Lower leg skin (tissue), 3 donors: ENCODE results near the gene ROR2.

Experiments
- CTCF ChIP-seq, 3 donors: fragments of 450-650 bp; IDR thresholded peaks; one replicate each; pipeline ENCODE4 v1.5.1; 2016; ENCODE audit warnings: antibody characterized with exemption in 3 of 3, mild to moderate bottlenecking in 3 of 3, moderate library complexity in 2 of 3
- POLR2A ChIP-seq, 2 donors: fragments of 450-650 bp; IDR thresholded peaks; one replicate each; pipeline ENCODE4 v1.6.1; 2016 to 2017; ENCODE audit warnings: antibody characterized with exemption in 2 of 2, mild to moderate bottlenecking in 1 of 2, moderate library complexity in 1 of 2

- TF ChIP-seq CTCF (IDR thresholded peaks at IDR 0.05): no peak
- TF ChIP-seq POLR2A (IDR thresholded peaks at IDR 0.05): no peak
Observed at GRCh38 chr9:91935805-91936514, 14.1 kb downstream of the ROR2 start.
